HPDE6-E6E7 (cell line): ENCODE data around the gene DCAF15.
A peak's percentile ranks its signal among the peaks of the same experiment; 100 is the strongest.

Source experiments
- DNase-seq: peaks from one replicate; pipeline ENCODE4 v3.0.0; 2011; ENCODE audit warnings: missing footprints; ENCODE audit errors: extremely low spot score

The DCAF15 gene

GRCh38 chr19:13930402-13930801 is 21.9 kb upstream of the DCAF15 start:
- DNase-seq: no peak

GRCh38 chr19:13931391-13932148 is 20.7 kb upstream of the DCAF15 start:
- no peak for DNase-seq

DNA sequence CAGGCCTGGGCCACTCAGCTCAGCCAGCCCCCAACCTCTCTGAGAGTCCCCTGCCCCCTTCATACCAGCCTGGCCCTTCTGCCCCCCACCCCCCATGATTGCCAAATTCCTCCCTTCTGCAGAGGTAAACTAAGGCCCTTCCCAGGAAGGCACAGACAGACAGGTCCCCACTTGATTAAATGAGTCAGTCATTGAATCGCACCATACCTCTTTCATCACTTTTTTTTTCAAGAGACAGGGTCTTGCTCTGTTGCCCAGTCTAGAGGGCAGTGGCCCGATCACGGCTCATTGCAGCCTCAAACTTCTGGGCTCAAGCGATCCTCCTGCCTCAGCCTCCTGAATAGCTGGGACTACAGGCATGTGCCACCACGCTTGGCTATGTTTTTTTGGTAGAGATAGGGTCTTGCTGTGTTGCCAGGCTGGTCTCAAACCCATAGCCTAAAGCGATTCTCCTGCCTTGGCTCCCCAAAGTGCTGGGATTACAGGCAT is 20.1 kb upstream of the DCAF15 start:
- DNase-seq: no peak

DNA sequence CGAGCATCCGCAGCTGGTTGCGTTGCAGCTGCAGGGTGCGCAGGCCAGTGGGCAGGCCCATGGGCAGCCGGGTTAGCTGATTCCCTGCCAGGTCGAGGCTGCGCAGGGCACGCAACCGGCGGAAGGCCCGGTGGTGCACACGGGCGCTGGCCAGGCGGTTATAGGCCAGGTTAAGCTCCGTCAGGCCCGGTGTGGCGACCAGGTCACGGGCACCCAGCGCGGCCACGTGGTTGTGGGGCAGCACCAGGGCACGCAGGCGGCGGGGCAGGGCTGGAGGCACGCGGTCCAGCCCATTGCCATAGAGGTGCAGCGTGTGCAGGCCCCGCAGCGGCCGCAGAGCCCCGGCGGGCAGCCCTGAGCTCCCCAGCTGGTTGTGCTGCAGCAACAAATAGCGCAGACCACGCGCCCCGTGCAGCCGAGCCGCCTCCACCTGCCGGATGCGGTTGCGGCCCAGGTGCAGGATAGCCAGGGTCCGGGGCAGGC is 19.4 kb upstream of the DCAF15 start:
- no peak for DNase-seq

- no peak for DNase-seq
Observed at GRCh38 chr19:13934785-13935109, 17.6 kb upstream of the DCAF15 start.

GRCh38 chr19:13935765-13936510 is 16.4 kb upstream of the DCAF15 start:
- DNase-seq: no peak

- DNase-seq: no peak
Observed at GRCh38 chr19:13937479-13938300, 14.6 kb upstream of the DCAF15 start.

GRCh38 chr19:13938301-13939064 is 13.8 kb upstream of the DCAF15 start, which contains the start of gene PODNL1:
Gene PODNL1, minus strand, starts transcription at chr19:13938417. Its CDS starts 236 bp downstream, at chr19:13938181.
- no peak for DNase-seq

DNA sequence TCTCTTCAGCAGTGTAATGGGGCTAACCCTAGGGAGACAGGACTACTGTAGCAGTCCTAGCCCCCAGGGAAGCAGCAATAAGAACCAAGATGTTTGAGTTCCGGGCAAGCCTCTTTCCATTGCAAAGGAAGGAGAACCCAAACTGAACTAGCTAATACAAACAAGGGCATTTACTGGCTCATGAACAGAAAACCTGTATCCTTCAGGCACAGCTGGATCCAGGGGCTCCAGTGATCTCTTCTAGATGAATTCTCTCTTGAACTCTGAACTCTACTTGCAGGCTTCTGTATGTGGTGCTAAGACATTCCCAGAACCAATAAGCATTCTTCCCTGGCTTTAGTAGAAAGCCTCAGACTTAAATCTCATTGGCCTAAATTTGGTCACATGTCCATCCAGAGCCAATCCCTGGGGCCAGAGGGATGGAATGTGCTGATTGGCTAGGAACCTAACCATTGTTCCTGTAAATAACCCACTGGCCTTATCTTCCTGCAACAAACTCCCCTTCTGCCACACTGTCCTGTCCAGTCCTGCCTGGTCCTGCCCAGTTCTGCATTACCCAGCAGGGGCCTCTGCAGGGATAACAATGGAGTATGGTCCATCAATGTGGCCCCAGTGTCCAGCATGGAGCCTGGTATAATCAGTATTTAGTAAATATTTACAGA is 10.2 kb upstream of the DCAF15 start:
- no peak for DNase-seq

- DNase-seq: peak; percentile 55
Observed at GRCh38 chr19:13946414-13946813, 5.9 kb upstream of the DCAF15 start.

DNA sequence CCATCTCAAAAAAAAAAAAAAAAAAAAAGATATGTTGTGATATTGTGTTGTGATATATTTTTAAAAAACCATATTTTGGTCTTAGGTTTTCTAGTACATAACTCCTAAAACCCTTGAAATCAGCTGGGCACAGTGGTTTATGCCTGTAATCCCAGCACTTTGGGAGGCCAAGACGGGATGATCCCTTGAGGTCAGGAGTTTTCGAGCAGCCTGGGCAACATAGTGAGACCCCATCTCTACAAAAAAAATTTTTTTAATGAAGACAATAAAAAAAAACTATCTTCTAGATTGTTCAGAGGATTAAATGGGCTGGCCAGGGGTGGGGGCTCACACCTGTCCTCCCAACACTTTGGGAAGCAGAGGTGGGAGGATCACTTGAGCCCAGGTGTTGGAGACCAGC is 1.3 kb upstream of the DCAF15 start:
- DNase-seq: no peak

GRCh38 chr19:13951799-13952153 is 533 bp upstream of the DCAF15 start:
- no peak for DNase-seq

- peak; percentile 72 for DNase-seq
Observed at GRCh38 chr19:13952931-13953531, 722 bp downstream of the DCAF15 start.

DNA sequence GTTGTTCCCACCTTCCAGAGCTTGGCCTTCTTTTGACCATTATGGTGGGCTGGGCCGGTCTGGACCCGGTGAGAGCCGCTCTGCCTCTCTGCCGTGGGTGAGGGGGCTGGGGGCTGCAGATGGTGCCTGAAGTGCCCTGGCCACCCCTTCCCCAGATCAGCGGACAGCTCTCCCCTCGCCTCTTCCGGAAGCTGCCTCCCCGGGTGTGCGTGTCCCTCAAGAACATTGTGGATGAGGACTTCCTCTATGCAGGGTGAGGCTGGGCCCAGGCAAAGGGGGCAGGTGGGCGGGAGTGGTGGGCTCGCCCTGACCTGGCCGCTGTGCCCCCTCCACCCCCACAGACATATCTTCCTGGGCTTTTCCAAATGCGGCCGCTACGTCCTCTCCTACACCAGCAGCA is 1.9 kb downstream of the DCAF15 start:
- no peak for DNase-seq

DNA sequence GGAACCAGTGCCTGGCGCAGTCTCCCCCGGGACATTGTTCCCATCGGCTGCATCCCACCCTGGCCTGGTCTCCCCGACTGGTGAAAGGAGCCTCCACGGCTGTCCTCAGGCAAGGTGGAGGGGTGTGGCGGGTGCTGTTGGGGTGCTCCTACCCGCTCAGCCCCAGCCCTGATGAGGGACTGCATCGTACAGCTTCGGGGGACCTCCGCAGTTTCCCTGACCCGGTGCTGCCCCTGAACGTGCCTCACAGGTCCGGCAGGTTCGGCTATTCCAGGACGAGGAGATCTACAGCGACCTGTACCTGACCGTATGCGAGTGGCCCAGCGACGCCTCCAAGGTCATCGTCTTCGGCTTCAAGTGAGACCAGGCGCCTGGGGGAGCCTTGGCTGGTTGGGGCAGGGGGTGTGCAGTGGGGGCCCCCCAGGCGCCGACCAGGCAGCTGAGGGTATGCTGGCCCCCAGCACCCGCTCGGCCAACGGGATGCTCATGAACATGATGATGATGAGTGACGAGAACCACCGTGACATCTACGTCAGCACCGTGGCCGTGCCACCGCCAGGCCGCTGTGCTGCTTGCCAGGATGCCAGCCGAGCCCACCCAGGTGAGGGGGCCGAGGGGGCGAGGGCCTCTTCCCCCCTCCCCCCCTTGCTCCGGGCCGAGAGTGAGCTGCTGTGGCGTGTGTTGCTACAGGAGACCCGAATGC is 3.5 kb downstream of the DCAF15 start:
- no peak for DNase-seq

DNA sequence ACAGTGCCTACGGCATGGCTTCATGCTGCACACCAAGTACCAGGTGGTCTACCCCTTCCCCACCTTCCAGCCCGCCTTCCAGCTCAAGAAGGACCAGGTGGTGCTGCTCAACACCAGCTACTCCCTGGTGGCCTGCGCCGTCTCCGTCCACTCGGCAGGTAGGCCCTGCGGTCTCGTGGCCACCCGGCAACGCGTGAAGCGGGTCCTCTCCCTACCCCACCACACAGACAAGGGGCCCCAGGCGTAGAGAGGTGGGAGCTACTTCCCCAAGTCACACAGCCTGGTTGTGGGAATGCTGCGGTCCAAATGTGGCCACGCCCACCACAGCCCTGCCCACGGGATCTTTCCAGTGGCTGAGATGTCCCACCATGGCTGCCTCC is 4.0 kb downstream of the DCAF15 start:
- no peak for DNase-seq

DNA sequence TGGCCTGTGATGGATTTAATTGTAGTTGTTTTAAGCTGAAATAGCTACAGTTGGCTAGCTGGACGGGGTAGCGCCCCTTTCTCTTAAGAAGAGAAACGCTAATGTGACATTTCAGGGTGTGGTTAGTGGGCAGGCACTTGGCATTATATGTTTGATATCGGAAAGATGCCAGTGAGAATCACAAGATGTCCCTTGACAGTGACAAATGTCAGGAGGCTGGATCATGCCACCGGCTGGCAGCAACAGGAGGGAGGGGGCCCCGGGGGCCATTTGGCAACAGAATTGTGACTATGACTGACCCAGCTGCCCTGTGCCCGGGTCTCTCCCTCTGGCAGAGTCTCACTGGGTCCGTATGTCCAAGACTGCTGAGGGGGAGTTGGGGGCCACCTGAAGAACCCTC is 4.7 kb downstream of the DCAF15 start:
- no peak for DNase-seq

DNA sequence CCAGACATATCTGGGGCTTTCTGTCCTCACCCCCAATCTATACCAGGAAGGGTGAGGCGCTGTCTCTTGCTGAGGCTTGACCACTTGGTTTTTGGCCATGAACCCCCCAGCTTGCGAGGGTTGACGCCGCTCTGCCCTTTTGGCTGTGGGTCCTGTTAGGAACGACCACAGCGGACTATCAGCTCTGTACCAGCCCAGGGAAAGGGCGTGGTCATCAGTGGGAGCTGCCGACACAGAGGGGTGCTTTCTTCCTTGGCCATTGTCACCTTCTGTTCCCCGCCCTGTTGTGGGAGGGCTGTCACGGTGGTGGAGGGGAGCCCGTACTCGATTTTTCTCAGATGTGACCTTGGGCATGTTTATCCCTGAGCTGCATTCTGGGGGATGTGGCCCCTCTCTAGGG is 5.7 kb downstream of the DCAF15 start:
- DNase-seq: no peak

DNA sequence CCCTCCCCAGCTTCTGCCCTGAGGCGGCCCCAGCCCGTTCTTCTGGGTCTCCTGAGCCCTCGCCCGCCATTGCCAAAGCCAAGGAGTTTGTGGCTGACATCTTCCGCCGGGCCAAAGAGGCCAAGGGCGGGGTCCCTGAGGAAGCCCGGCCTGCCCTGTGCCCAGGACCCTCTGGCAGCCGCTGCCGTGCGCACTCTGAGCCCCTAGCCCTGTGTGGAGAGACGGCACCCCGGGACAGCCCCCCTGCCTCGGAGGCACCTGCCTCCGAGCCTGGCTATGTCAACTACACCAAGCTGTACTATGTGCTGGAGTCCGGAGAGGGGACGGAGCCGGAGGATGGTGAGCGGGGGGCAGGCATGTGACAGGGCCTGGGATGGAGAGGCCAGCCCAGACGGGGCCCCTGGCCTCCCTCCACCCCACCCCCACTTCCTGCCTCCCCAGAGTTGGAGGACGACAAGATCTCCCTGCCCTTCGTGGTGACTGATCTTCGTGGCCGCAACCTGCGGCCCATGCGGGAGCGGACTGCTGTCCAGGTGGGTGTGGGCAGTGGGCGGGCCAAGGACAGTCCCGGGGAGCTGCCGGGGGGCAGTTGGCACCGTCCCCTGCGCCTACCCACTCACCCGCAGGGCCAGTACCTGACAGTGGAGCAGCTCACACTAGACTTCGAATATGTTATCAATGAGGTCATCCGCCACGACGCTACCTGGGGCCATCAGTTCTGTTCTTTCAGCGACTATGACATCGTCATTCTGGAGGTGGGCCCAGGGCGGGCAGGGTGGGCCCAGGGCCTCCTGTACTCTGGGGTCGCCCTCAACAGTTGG is 7.0 kb downstream of the DCAF15 start:
- DNase-seq: no peak
